ENCODE measurements around the gene TMEM91.
"Not testable (repeated sequence)": the region's sequence is repeated elsewhere in the genome, so short reads cannot be mapped to it uniquely, and the experiment has no call there.

TMEM91 gene

GRCh38 chr19:41376241-41376997, at the start of gene TMEM91:
Gene TMEM91 (plus strand): TSS chr19:41376533. CDS start chr19:41378310, 1,777 bp downstream.
- DNase-seq (ENCODE audit: extremely low read depth in 1 of 2, low read depth in 1 of 2): no peak

- no peak for DNase-seq (ENCODE audit: extremely low read depth in 1 of 2, low read depth in 1 of 2)
These were observed 49.2 kb upstream of the TMEM91 start for GRCh38 chr19:41327076-41327575.

DNA sequence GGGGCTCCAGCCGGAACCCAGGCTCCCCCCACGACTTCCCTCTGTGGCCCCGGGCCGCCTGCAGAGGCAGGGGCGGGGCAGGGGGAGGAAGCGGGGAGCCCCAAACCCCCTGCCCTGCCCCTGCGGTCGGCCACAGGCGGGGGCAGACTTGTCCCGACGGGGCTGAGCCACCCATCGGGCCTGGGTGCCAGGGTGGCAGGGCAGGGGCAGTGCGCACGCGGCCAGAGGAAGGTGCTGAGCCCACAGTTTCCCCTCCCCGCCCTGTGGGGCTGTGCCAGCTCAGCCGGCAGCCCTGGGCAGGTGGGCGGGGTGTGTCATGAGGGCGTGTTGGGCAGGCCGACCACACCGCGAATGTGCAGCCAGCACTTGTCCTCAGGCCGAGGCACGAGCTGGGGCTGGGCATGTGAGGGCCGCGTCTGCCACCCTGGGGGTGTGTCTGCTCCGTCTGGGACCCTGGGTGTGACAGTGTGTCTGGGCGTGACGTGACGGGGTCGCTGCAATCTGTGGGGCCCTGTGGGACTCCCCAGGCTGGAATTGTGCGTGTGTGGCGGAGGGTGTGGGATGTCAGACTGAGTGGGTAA, 48.7 kb upstream of the TMEM91 start:
- peak; percentile 76 to 90 for DNase-seq (ENCODE audit: extremely low read depth in 1 of 2, low read depth in 1 of 2)

GRCh38 chr19:41328157-41328841, 48.0 kb upstream of the TMEM91 start:
- DNase-seq (ENCODE audit: extremely low read depth in 1 of 2, low read depth in 1 of 2): peak; percentile 41 to 55

- no peak for DNase-seq (ENCODE audit: extremely low read depth in 1 of 2, low read depth in 1 of 2)
These were observed 47.5 kb upstream of the TMEM91 start for GRCh38 chr19:41328842-41329225.

DNA sequence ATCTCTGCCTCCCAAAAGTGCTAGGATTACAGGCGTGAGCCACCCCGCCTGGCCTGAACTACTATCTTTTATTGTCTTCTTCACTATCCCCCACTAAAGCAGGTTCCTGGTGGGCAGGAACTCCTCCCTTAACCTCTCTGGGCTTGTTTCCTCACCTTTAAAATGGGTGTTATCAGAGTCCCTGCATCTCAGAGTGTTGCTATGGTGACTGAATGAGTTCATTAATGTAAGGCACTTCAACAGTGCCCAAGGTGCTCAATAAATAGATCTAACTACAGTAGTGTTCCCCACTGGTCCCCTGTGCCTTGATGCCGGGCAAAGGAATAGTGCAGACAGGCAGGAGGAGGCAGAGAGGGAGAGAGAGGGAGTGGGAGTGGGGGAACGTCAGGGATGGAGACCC, 45.9 kb upstream of the TMEM91 start:
- no peak for DNase-seq (ENCODE audit: extremely low read depth in 1 of 2, low read depth in 1 of 2)

- no peak for DNase-seq (ENCODE audit: extremely low read depth in 1 of 2, low read depth in 1 of 2)
These were observed 45.2 kb upstream of the TMEM91 start for GRCh38 chr19:41330946-41331678.

DNA sequence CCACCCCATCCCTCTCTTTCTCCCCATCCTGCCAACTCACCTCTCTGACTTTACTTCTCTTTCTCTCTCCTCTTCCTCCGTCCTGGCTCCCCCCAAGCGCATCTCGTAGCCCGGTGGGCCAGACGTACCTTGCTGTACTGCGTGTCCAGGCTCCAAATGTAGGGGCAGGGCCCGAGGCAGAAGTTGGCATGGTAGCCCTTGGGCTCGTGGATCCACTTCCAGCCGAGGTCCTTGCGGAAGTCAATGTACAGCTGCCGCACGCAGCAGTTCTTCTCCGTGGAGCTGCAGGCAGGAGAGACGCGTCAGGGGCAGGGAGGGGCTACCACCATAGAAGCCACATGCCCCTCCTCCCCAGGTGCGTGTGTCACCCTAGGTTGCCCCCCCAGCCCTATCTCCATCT, 44.3 kb upstream of the TMEM91 start:
- DNase-seq (ENCODE audit: extremely low read depth in 1 of 2, low read depth in 1 of 2): no peak

DNA sequence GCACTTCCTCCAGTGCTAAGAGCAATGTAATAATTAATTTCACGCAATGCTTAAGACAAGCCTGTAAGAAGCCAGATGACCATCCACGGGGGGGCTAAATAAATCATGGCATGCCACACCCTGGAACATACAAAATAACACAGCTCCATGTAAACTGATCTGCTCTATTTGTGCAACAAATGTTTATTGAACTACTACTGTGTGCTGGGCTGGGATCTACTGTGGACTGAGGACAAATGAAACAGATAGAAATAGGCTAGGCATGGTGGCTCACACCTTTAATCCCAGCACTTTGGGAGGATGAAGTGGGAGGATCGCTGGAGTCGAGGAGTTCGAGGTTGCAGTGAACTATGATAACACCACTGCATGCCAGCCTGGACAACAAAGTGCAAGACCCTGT, 43.9 kb upstream of the TMEM91 start:
- DNase-seq (ENCODE audit: extremely low read depth in 1 of 2, low read depth in 1 of 2): no peak

GRCh38 chr19:41334793-41335192, 41.5 kb upstream of the TMEM91 start:
- no peak for DNase-seq (ENCODE audit: extremely low read depth in 1 of 2, low read depth in 1 of 2)

- DNase-seq (ENCODE audit: extremely low read depth in 1 of 2, low read depth in 1 of 2): no peak
These were observed 40.9 kb upstream of the TMEM91 start for GRCh38 chr19:41335467-41335866.

GRCh38 chr19:41339936-41340335, 36.4 kb upstream of the TMEM91 start:
- DNase-seq (ENCODE audit: extremely low read depth in 1 of 2, low read depth in 1 of 2): no peak

DNA sequence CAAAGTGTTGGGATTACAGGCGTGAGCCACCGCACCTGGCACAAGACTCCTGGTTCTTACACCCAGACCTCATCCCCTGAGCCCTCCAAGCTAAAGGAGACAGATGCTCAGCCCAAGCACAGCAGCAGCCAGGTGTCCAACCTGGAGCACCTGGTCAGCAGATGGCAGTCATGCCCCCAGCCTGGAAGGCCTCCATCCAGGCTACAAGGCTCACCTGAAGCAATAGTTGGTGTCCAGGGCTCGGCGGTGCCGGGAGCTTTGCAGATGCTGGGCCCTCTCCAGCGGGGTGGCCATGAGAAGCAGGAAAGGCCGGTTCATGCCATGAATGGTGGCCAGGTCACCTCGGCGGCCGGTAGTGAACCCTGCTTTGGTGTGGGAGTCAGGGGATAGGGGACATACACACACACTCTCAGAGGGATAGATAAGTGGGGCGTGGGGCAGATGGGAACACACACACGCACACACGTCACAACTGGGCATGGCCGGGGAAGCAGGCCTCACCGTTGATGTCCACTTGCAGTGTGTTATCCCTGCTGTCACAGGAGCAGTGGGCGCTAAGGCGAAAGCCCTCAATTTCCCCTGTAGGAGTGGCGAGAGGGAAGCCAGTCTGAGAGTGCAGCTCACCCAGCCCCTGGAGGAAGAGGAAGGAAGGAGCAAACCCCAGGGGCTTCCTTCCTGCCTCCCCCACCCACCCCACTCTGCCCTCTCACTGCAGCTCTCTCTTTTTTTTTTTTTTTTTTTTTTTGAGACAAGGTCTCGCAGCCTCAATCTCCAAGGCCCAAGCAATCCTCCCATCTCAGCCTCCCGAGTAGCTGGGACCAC, 34.5 kb upstream of the TMEM91 start:
- DNase-seq (ENCODE audit: extremely low read depth in 1 of 2, low read depth in 1 of 2): no peak

DNA sequence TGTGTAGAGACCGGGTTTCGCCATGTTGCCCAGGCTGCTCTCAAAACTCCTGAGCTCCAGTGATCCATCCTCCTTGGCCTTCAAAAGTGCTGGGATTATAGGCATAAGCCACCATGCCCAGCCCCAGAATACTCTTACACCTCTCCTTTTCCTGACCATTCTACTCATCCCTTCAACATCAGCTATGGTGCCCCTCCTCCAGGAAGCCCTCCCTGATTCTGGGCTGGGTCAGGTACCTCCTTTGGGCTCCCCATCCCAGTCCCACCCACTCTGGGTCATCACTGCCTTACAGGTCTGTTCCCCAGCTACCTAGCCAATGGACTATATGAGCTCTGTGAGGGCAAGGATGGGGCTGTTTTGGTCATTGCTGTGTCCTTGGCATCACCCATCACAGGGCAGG, 32.2 kb upstream of the TMEM91 start:
- no peak for DNase-seq (ENCODE audit: extremely low read depth in 1 of 2, low read depth in 1 of 2)

GRCh38 chr19:41346916-41347315, 29.4 kb upstream of the TMEM91 start:
- not testable (repeated sequence) for DNase-seq (ENCODE audit: extremely low read depth in 1 of 2, low read depth in 1 of 2)

GRCh38 chr19:41350735-41351338, 25.5 kb upstream of the TMEM91 start:
- DNase-seq (ENCODE audit: extremely low read depth in 1 of 2, low read depth in 1 of 2): no peak

- peak; percentile 71 to 78 for DNase-seq (ENCODE audit: extremely low read depth in 1 of 2, low read depth in 1 of 2)
These were observed 24.7 kb upstream of the TMEM91 start for GRCh38 chr19:41351339-41352245.

GRCh38 chr19:41352279-41352608, 24.1 kb upstream of the TMEM91 start:
- no peak for DNase-seq (ENCODE audit: extremely low read depth in 1 of 2, low read depth in 1 of 2)

Data from stimulated activated CD8-positive, alpha-beta memory T cell treated with anti-CD3 and anti-CD28 coated beads, Interleukin-7, amount 100 ng/mL, for 48 hours (primary cell).